HepG2 (cell line): ENCODE data around the gene CCND1. TPM values are rescaled to one million over a fixed set of nuclear protein-coding genes. Genes with fewer than 3 reads are reported as not detected.

Experiments
- BRCA1 ChIP-seq: sonication (generic); formaldehyde crosslinking; IDR thresholded peaks from 2 replicates; pipeline ENCODE4 v1.4.0; 2020; ENCODE audit warnings: missing genetic modification reagents
- CEBPB ChIP-seq: IDR thresholded peaks from 2 replicates; pipeline ENCODE4 v1.6.1; 2011; ENCODE audit warnings: low read depth, low read length, improper control_type of control experiment, borderline replicate concordance
- CHD4 ChIP-seq: fragments of 200-600 bp; sonication (generic); IDR thresholded peaks from 2 replicates; pipeline ENCODE4 v1.7.0; 2017; ENCODE audit warnings: mild to moderate bottlenecking, low read length, borderline replicate concordance
- DNMT3B ChIP-seq: conservative IDR thresholded peaks from 2 replicates; pipeline ENCODE4 v1.6.1; 2016; ENCODE audit warnings: missing biosample characterization, control low read depth
- FOXC1 ChIP-seq: sonication (generic); formaldehyde crosslinking; IDR thresholded peaks from 2 replicates; pipeline ENCODE4 v1.8.0; 2022; ENCODE audit warnings: mild to moderate bottlenecking, missing genetic modification reagents, borderline replicate concordance
- HOXD1 ChIP-seq: sonication (generic); formaldehyde crosslinking; IDR thresholded peaks from 2 replicates; pipeline ENCODE4 v1.5.0; 2020; ENCODE audit warnings: missing genetic modification reagents
- KDM6A ChIP-seq: IDR thresholded peaks from 2 replicates; pipeline ENCODE4 v1.6.1; 2016; ENCODE audit warnings: low read depth
- MYC ChIP-seq: sonication (generic); formaldehyde crosslinking; IDR thresholded peaks from 2 replicates; pipeline ENCODE4 v1.9.0; 2021; ENCODE audit warnings: missing genetic modification reagents, borderline replicate concordance
- NFKBIZ ChIP-seq: IDR thresholded peaks from 2 replicates; pipeline ENCODE4 v1.6.1; 2018; ENCODE audit warnings: missing genetic modification reagents, missing compliant biosample characterization
- PHF20 ChIP-seq: sonication (generic); formaldehyde crosslinking; IDR thresholded peaks from 2 replicates; pipeline ENCODE4 v1.5.0; 2020; ENCODE audit warnings: mild to moderate bottlenecking, missing genetic modification reagents
- POLR2A ChIP-seq, 2 experiments: IDR thresholded peaks; 2 replicates each; pipeline ENCODE4 v1.6.1; 2011; ENCODE audit warnings: low read depth in 2 of 2, low read length in 2 of 2, mild to moderate bottlenecking in 1 of 2, moderate library complexity in 1 of 2; ENCODE audit not compliant: insufficient read depth in 1 of 2
- RELA ChIP-seq: sonication (generic); formaldehyde crosslinking; IDR thresholded peaks from 2 replicates; pipeline ENCODE4 v1.4.0; 2020; ENCODE audit warnings: missing genetic modification reagents
- SMAD1 ChIP-seq: sonication (generic); formaldehyde crosslinking; IDR thresholded peaks from 2 replicates; pipeline ENCODE4 v1.4.0; 2020; ENCODE audit warnings: missing genetic modification reagents, low read depth, mild to moderate bottlenecking, borderline replicate concordance
- TBL1XR1 ChIP-seq: fragments of 150-350 bp; IDR thresholded peaks from 2 replicates; pipeline ENCODE4 v1.6.1; 2014; ENCODE audit warnings: borderline replicate concordance, low read length; ENCODE audit not compliant: partially characterized antibody
- ZBTB7A ChIP-seq: sonication (generic); formaldehyde crosslinking; IDR thresholded peaks from 2 replicates; pipeline ENCODE4 v1.8.0; 2022; ENCODE audit warnings: mild to moderate bottlenecking, missing genetic modification reagents
- ZFX ChIP-seq: sonication (generic); formaldehyde crosslinking; IDR thresholded peaks from 2 replicates; pipeline ENCODE4 v1.4.0; 2020; ENCODE audit warnings: mild to moderate bottlenecking, low read depth, missing genetic modification reagents, moderate library complexity
- ZNF501 ChIP-seq: sonication (generic); formaldehyde crosslinking; IDR thresholded peaks from 2 replicates; pipeline ENCODE4 v1.5.1; 2020; ENCODE audit warnings: mild to moderate bottlenecking, moderate library complexity, missing genetic modification reagents
- ZNF558 ChIP-seq: sonication (generic); formaldehyde crosslinking; IDR thresholded peaks from 2 replicates; pipeline ENCODE4 v1.9.0; 2022; ENCODE audit warnings: mild to moderate bottlenecking, missing genetic modification reagents, borderline replicate concordance
- ZSCAN21 ChIP-seq: sonication (generic); formaldehyde crosslinking; IDR thresholded peaks from 2 replicates; pipeline ENCODE4 v1.8.0; 2022; ENCODE audit warnings: mild to moderate bottlenecking, missing genetic modification reagents, moderate library complexity, borderline replicate concordance
- polyA plus RNA-seq, 8 experiments: library from polyadenylated mRNA; depleted of rRNA in 3 of 8; stranded (reverse) in 7 of 8; unstranded in 1 of 8; fragments of >200 nt; fragmentation: Illumina TruSeq in 4 of 8; extraction: Trizol in 4 of 8; gene quantifications; 2 replicates each; pipeline versions ENCODE4 v1.2.1 to v1.2.3, GENCODE V29; 2011 to 2016; ENCODE audit warnings: low read depth in 4 of 8, missing spikeins in 1 of 8, mixed read lengths in 1 of 8; ENCODE audit not compliant: insufficient read depth in 1 of 8
- total RNA-seq, 5 experiments: library from RNA; depleted of rRNA; stranded (reverse); fragments of >200 nt; fragmentation: Illumina TruSeq; extraction: Trizol; gene quantifications; 2 replicates each; pipeline ENCODE4 v1.2.3, GENCODE V29; 2016; ENCODE audit warnings: low read depth in 1 of 5
- TF ChIP-seq, protein P1 (sequence below): sonication (generic); formaldehyde crosslinking; IDR thresholded peaks from 2 replicates; pipeline ENCODE4 v1.4.0; 2020; ENCODE audit warnings: missing genetic modification reagents
- TF ChIP-seq, protein P2 (sequence below): sonication (generic); formaldehyde crosslinking; IDR thresholded peaks from 2 replicates; pipeline ENCODE4 v1.4.0; 2020; ENCODE audit warnings: mild to moderate bottlenecking, low read depth, missing genetic modification reagents
- TF ChIP-seq, protein P3 (sequence below): sonication (generic); formaldehyde crosslinking; IDR thresholded peaks from 2 replicates; pipeline ENCODE4 v1.9.0; 2021; ENCODE audit warnings: missing genetic modification reagents, borderline replicate concordance
- TF ChIP-seq, protein P4 (sequence below): IDR thresholded peaks from 2 replicates; pipeline ENCODE4 v1.6.1; 2016
- TF ChIP-seq, protein P5 (sequence below): sonication (generic); formaldehyde crosslinking; IDR thresholded peaks from 2 replicates; pipeline ENCODE4 v1.4.0; 2020; ENCODE audit warnings: mild to moderate bottlenecking, missing genetic modification reagents

The CCND1 gene
- total and polyA plus RNA-seq, 2 of the 13 experiments (the other 11 are each of a cell fraction or from before 2014, with no cell fraction given) = 107 to 136 TPM

DNA sequence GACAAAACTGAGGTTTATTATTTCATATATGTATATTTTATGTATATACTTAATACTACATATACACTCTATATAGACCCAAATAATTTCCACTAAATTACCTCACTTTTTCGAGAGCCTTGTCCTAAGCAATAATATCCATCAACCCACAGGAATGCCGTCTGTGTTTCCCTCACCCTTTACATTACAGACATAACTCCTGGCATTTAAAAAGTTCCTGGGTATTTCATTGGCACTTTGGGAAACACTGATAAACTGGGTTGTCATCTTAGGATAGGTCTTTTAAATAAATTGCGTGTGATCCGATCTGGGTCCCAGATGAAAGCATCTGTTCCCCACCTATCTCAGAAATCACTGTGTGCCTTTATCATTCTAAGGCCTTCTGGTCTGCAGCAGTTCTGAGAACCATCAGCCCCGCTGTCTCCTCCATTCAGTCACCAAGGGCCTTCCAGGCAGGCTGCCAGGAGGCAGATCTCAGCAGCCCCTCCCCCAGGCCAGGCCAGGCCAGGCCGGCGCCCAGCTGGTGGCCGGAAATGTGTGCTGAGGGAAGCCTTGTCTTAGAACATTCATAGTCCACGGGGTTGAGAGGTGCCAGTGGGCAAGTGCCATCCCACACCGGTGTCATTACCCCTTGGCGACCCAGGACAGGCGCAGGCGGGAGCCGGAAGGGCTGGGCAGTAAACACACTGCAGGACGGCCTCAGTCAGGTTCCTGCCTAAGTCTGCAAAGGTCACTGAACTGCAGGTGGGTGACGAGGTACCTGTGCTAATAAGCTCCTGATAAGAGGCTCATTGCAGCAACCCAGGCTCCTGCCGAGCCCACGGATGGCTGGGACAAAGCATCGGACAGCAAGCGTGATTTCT, 59.6 kb downstream of the CCND1 start (continued):
- TF ChIP-seq, protein P1, sequence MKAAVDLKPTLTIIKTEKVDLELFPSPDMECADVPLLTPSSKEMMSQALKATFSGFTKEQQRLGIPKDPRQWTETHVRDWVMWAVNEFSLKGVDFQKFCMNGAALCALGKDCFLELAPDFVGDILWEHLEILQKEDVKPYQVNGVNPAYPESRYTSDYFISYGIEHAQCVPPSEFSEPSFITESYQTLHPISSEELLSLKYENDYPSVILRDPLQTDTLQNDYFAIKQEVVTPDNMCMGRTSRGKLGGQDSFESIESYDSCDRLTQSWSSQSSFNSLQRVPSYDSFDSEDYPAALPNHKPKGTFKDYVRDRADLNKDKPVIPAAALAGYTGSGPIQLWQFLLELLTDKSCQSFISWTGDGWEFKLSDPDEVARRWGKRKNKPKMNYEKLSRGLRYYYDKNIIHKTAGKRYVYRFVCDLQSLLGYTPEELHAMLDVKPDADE (CRISPR knock-in tag) = no peak
- no peak for TF ChIP-seq SMAD1 (CRISPR knock-in tag)
- TF ChIP-seq, protein P2, sequence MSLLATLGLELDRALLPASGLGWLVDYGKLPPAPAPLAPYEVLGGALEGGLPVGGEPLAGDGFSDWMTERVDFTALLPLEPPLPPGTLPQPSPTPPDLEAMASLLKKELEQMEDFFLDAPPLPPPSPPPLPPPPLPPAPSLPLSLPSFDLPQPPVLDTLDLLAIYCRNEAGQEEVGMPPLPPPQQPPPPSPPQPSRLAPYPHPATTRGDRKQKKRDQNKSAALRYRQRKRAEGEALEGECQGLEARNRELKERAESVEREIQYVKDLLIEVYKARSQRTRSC (CRISPR knock-in tag) = no peak
- no peak for TF ChIP-seq POLR2A (IDR thresholded peaks at IDR 0.05; ENCODE audit: insufficient read depth in 1 of 2, low read depth in 2 of 2, low read length in 2 of 2)
- TF ChIP-seq CEBPB = peak; percentile 2; the same call in 1 of the 2 replicates
- TF ChIP-seq BRCA1 (CRISPR knock-in tag) = no peak
- TF ChIP-seq ZBTB7A (CRISPR knock-in tag) = peak; percentile 36; the same call in 1 of the 2 replicates
- peak; percentile 76 for TF ChIP-seq ZFX
- TF ChIP-seq, protein P3, sequence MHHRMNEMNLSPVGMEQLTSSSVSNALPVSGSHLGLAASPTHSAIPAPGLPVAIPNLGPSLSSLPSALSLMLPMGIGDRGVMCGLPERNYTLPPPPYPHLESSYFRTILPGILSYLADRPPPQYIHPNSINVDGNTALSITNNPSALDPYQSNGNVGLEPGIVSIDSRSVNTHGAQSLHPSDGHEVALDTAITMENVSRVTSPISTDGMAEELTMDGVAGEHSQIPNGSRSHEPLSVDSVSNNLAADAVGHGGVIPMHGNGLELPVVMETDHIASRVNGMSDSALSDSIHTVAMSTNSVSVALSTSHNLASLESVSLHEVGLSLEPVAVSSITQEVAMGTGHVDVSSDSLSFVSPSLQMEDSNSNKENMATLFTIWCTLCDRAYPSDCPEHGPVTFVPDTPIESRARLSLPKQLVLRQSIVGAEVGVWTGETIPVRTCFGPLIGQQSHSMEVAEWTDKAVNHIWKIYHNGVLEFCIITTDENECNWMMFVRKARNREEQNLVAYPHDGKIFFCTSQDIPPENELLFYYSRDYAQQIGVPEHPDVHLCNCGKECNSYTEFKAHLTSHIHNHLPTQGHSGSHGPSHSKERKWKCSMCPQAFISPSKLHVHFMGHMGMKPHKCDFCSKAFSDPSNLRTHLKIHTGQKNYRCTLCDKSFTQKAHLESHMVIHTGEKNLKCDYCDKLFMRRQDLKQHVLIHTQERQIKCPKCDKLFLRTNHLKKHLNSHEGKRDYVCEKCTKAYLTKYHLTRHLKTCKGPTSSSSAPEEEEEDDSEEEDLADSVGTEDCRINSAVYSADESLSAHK = no peak
- TF ChIP-seq FOXC1 (CRISPR knock-in tag) = no peak
- TF ChIP-seq PHF20 = no peak; the same call in 1 of the 2 replicates
- no peak for TF ChIP-seq ZNF558 (CRISPR knock-in tag)
- no peak for TF ChIP-seq HOXD1 (CRISPR knock-in tag)
- no peak for TF ChIP-seq KDM6A (CRISPR knock-in tag)
- TF ChIP-seq NFKBIZ (CRISPR knock-in tag) = no peak
- TF ChIP-seq ZSCAN21 (CRISPR knock-in tag) = no peak
- TF ChIP-seq RELA (CRISPR knock-in tag) = peak; percentile 43; the same call in 1 of the 2 replicates
- peak; percentile 39; the same call in 1 of the 2 replicates for TF ChIP-seq MYC (CRISPR knock-in tag)
- TF ChIP-seq, protein P4, sequence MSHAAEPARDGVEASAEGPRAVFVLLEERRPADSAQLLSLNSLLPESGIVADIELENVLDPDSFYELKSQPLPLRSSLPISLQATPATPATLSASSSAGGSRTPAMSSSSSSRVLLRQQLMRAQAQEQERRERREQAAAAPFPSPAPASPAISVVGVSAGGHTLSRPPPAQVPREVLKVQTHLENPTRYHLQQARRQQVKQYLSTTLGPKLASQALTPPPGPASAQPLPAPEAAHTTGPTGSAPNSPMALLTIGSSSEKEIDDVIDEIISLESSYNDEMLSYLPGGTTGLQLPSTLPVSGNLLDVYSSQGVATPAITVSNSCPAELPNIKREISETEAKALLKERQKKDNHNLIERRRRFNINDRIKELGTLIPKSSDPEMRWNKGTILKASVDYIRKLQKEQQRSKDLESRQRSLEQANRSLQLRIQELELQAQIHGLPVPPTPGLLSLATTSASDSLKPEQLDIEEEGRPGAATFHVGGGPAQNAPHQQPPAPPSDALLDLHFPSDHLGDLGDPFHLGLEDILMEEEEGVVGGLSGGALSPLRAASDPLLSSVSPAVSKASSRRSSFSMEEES = no peak
- no peak for TF ChIP-seq CHD4
- TF ChIP-seq ZNF501 (CRISPR knock-in tag) = no peak
- TF ChIP-seq, protein P5, sequence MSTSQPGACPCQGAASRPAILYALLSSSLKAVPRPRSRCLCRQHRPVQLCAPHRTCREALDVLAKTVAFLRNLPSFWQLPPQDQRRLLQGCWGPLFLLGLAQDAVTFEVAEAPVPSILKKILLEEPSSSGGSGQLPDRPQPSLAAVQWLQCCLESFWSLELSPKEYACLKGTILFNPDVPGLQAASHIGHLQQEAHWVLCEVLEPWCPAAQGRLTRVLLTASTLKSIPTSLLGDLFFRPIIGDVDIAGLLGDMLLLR (CRISPR knock-in tag) = 0 out of 2 replicates have a peak, but pooled peaks have one; percentile 56
- TF ChIP-seq TBL1XR1 = no peak
- TF ChIP-seq DNMT3B = no peak
